ENCODE measurements around the gene TMEM100.

DNA sequence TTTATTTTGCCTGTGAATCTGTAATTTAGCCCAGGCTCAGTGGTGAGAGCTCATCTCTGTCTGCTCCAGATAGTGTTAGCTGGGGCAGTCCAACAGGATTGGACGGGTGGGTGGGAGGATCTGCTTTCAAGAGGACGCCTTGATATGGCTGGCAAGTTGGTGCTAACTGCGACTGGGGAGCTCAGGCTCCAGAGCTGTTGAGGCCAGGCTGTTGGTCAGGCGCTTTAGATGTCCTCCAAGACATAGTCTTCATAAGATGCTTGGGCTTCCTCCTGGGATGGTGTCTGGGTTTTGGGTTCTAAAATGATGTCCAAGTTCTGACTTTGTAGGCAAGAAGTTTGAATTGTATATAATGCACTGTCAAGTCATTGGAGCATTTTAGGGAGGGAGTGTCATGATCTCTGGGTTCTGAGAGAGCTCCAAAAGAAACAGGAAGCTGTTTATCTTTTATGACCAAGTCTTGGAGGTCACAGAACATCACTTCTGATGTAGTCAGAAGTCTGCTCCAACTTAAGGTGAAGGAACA lies 15.4 kb upstream of the TMEM100 start:
- TF ChIP-seq POLR2A (IDR thresholded peaks at IDR 0.05) (no peak), CTCF (IDR thresholded peaks at IDR 0.05) (no peak), POLR2AphosphoS5 (IDR thresholded peaks at IDR 0.05) (no peak)

Measured in transverse colon (tissue), 4 donors.